Esophagus squamous epithelium (tissue), 4 donors: ENCODE results near the gene TRAPPC3L.

Source experiments
- POLR2A ChIP-seq, 4 donors: fragments of 450-650 bp; IDR thresholded peaks; one replicate each; pipeline ENCODE4 v1.6.1; 2017; ENCODE audit warnings: antibody characterized with exemption in 4 of 4, mild to moderate bottlenecking in 4 of 4, moderate library complexity in 3 of 4
- TF ChIP-seq, protein P1 (sequence below), 6 experiments: fragments of 450-650 bp in 4 of 6; fragments of 200-600 bp in 2 of 6; sonication (generic) in 2 of 6; IDR thresholded peaks; one replicate each; pipeline ENCODE4 v1.5.1; 2016 to 2019; ENCODE audit warnings: antibody characterized with exemption in 6 of 6, mild to moderate bottlenecking in 4 of 6, moderate library complexity in 4 of 6

DNA sequence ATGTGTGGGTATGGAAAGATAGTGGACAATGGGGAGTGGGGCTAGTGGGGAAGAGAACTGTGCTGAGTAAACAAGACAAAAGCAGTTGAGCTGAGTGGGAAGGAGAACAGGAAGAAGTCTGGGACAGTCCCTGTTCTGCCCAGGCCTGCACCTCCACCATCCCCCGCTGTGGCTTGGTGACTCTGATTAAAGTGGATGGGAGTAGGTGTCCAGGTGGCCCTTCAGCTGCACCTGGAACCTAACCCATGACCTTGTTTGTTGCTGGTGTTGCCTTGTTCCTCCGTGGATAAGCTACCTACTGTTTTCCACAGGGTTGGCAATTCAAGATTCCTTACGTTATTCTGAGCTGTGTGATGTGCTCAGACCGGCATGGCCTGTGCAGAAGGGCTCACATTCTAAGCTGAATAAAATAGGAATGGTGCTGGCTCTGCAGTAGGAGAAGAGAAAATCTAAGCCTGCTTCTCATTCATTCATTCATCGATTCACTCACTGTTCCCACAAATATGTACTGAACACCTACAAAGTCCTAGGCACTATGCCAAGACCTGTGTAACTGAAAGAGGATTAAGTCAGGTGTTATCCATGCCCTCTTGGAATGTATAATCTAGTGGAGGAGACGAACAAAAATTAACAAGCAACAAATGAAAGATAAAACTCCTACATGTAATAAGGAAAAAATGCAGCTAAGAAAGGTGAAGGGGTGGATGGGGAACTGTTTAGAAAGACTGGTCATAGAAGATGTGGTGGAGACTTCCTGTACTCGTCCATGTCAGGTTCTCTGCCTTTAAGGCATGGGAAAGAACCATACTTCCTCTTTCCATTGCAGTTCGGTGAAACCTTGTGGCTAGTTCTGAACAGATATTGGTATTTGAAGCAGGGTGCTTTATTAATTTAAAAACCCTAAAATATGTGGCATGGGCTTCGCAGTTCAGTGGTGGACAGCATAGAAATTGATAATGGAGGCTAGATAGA lies 94.4 kb downstream of the TRAPPC3L start:
- no peak for TF ChIP-seq POLR2A (IDR thresholded peaks at IDR 0.05)
- TF ChIP-seq, protein P1, sequence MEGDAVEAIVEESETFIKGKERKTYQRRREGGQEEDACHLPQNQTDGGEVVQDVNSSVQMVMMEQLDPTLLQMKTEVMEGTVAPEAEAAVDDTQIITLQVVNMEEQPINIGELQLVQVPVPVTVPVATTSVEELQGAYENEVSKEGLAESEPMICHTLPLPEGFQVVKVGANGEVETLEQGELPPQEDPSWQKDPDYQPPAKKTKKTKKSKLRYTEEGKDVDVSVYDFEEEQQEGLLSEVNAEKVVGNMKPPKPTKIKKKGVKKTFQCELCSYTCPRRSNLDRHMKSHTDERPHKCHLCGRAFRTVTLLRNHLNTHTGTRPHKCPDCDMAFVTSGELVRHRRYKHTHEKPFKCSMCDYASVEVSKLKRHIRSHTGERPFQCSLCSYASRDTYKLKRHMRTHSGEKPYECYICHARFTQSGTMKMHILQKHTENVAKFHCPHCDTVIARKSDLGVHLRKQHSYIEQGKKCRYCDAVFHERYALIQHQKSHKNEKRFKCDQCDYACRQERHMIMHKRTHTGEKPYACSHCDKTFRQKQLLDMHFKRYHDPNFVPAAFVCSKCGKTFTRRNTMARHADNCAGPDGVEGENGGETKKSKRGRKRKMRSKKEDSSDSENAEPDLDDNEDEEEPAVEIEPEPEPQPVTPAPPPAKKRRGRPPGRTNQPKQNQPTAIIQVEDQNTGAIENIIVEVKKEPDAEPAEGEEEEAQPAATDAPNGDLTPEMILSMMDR (IDR thresholded peaks at IDR 0.05) = no peak
